ENCODE results near the gene TRPM2. TPM values are rescaled to one million over a fixed set of nuclear protein-coding genes. Genes with fewer than 3 reads are reported as not detected.
"Not testable (repeated sequence)": the region's sequence is repeated elsewhere in the genome, so short reads cannot be mapped to it uniquely, and the experiment has no call there.

TRPM2 gene
- total RNA-seq, 3 donors from 2014 or later, result 1.5 to 10.3 (median 7.2) TPM

GRCh38 chr21:44401386-44402160 lies 48.2 kb downstream of the TRPM2 start:
- TF ChIP-seq CTCF (IDR thresholded peaks at IDR 0.05), result no peak
- ATAC-seq (no peak), DNase-seq (no peak)
- Histone ChIP-seq H3K4me1 (ENCODE audit: low read depth) (no peaks in the 10 kb centered on the region), H3K36me3 (ENCODE audit: low read depth) (no peaks in the 10 kb centered on the region), H3K4me3 (no peak overlapping the region), H3K9me3 (no peaks in the 10 kb centered on the region)
- intact Hi-C loops (cut with DNase I, micrococcal nuclease), result no loop called here

- DNase-seq (no peak), ATAC-seq (no peak)
- no peaks in the 10 kb centered on the region for H3K4me1 ChIP-seq (ENCODE audit: low read depth)
- intact Hi-C loops (cut with DNase I, micrococcal nuclease), result no loop called here
- TF ChIP-seq CTCF (IDR thresholded peaks at IDR 0.05), result no peak
- no peak overlapping the region for H3K4me3 ChIP-seq
- H3K9me3 ChIP-seq, result no peaks in the 10 kb centered on the region
- H3K36me3 ChIP-seq (ENCODE audit: low read depth), result no peaks in the 10 kb centered on the region
Observed at GRCh38 chr21:44402323-44403105, 49.1 kb downstream of the TRPM2 start.

GRCh38 chr21:44403106-44404020 lies 49.9 kb downstream of the TRPM2 start:
- no peak overlapping the region for H3K4me3 ChIP-seq
- no peaks in the 10 kb centered on the region for H3K36me3 ChIP-seq (ENCODE audit: low read depth)
- DNase-seq (no peak), ATAC-seq (no peak)
- intact Hi-C loops (cut with DNase I, micrococcal nuclease), result no loop called here
- H3K4me1 ChIP-seq (ENCODE audit: low read depth), result no peaks in the 10 kb centered on the region
- no peak for TF ChIP-seq CTCF (IDR thresholded peaks at IDR 0.05)
- no peaks in the 10 kb centered on the region for H3K9me3 ChIP-seq

GRCh38 chr21:44404482-44404881 lies 51.1 kb downstream of the TRPM2 start:
- H3K4me1 ChIP-seq (ENCODE audit: low read depth); H3K4me3 ChIP-seq; ATAC-seq; H3K36me3 ChIP-seq (ENCODE audit: low read depth); DNase-seq; intact Hi-C loops (cut with DNase I, micrococcal nuclease); H3K9me3 ChIP-seq: not testable (repeated sequence)

- Histone ChIP-seq H3K36me3 (ENCODE audit: low read depth) (no peaks in the 10 kb centered on the region), H3K9me3 (no peaks in the 10 kb centered on the region), H3K4me3 (no peak overlapping the region), H3K4me1 (ENCODE audit: low read depth) (no peaks in the 10 kb centered on the region)
- no peak for DNase-seq
- intact Hi-C loops (cut with DNase I, micrococcal nuclease), result no loop called here
- no peak for ATAC-seq
- TF ChIP-seq CTCF (IDR thresholded peaks at IDR 0.05), result no peak
Observed at GRCh38 chr21:44405091-44405947, 51.9 kb downstream of the TRPM2 start.

All from mucosa of descending colon (tissue), 3 donors.